ENCODE results near the gene GALR3.

- TF ChIP-seq POLR2A (IDR thresholded peaks at IDR 0.05) (no peak), CTCF (IDR thresholded peaks at IDR 0.05) (no peak)
Observed at GRCh38 chr22:37792494-37792893, 30.7 kb upstream of the GALR3 start.
